Neutrophil (primary cell): ENCODE measurements around the gene SMYD3.

Experiments
- H3K27ac ChIP-seq: fragments of 200-600 bp; sonication (generic); 2 replicates; pipeline ENCODE4 v1.5.1; 2016; ENCODE audit warnings: mild to moderate bottlenecking, moderate library complexity
- H3K27me3 ChIP-seq: fragments of 200-600 bp; sonication (generic); 2 replicates; pipeline ENCODE4 v1.6.0; 2016; ENCODE audit warnings: mild to moderate bottlenecking
- H3K36me3 ChIP-seq: fragments of 200-600 bp; sonication (generic); 2 replicates; pipeline ENCODE4 v1.5.1; 2017
- H3K4me1 ChIP-seq, 2 experiments: fragments of 200-600 bp in 1 of 2; sonication (generic) in 1 of 2; 1 replicate in 1 of 2; 2 replicates in 1 of 2; pipeline versions ENCODE4 v1.5.1 to v1.6.1; 2013 to 2016; ENCODE audit warnings: low read depth in 1 of 2, low read length in 1 of 2, mild to moderate bottlenecking in 1 of 2, moderate library complexity in 1 of 2; ENCODE audit not compliant: control insufficient read depth in 1 of 2, insufficient read depth in 1 of 2
- H3K4me3 ChIP-seq, 2 experiments: fragments of 200-600 bp in 1 of 2; sonication (generic) in 1 of 2; 1 replicate in 1 of 2; 2 replicates in 1 of 2; pipeline ENCODE4 v1.5.1; 2013 to 2016; ENCODE audit warnings: low read depth in 1 of 2, low read length in 1 of 2, mild to moderate bottlenecking in 1 of 2, moderate library complexity in 1 of 2
- H3K9me3 ChIP-seq: fragments of 200-600 bp; sonication (generic); 2 replicates; pipeline ENCODE4 v1.5.1; 2016
- CTCF ChIP-seq: fragments of 200-600 bp; sonication (generic); IDR thresholded peaks from 2 replicates; pipeline ENCODE4 v1.5.1; 2016; ENCODE audit warnings: antibody characterized with exemption

Gene SMYD3

DNA sequence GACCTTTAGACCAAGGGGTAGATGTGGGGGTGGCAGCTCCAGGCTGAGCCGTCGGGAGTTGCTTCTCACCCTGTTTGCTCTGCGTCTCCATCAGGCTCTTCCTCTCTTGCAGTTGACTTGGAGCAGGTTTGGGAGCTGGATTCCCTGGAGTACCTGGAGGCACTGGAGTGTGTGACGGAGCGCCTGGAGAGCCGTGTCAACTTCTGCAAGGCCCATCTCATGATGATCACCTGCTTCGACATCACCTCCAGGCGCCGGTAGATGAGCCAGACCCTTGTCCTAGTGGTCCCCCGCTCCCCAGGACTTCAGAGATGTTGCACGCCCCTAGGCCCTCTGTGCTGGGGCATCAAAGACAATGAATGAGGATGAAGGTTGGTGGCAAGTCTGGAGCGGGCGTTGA, 804.7 kb downstream of the SMYD3 start:
- TF ChIP-seq CTCF, result no peak
- Histone ChIP-seq H3K9me3 (no peaks in the 10 kb centered on the region), H3K4me3 (no peak overlapping the region), H3K4me1 (no peaks in the 10 kb centered on the region), H3K27ac (no peak overlapping the region), H3K36me3 (no peaks in the 10 kb centered on the region), H3K27me3 (no peaks in the 10 kb centered on the region)

GRCh38 chr1:245701631-245702030, 805.4 kb downstream of the SMYD3 start:
- Histone ChIP-seq H3K4me3 (no peak overlapping the region), H3K27ac (no peak overlapping the region), H3K36me3 (no peaks in the 10 kb centered on the region), H3K9me3 (no peaks in the 10 kb centered on the region), H3K27me3 (no peaks in the 10 kb centered on the region), H3K4me1 (no peaks in the 10 kb centered on the region)
- TF ChIP-seq CTCF, result no peak

GRCh38 chr1:245700631-245701030, 806.4 kb downstream of the SMYD3 start:
- Histone ChIP-seq H3K4me1 (no peaks in the 10 kb centered on the region), H3K27me3 (no peaks in the 10 kb centered on the region), H3K27ac (no peak overlapping the region), H3K36me3 (no peaks in the 10 kb centered on the region), H3K4me3 (no peak overlapping the region), H3K9me3 (no peaks in the 10 kb centered on the region)
- no peak for TF ChIP-seq CTCF
